Stimulated activated CD8-positive, alpha-beta memory T cell treated with anti-CD3 and anti-CD28 coated beads, Interleukin-4, amount 100 ng/mL, for 1 hour (primary cell): Measurements from ENCODE around the gene KRT10.

Experiments used
- DNase-seq, 2 donors: peaks; one replicate each; pipeline ENCODE4 v3.0.0-alpha.2; 2020; ENCODE audit warnings: low read depth in 2 of 2, low spot score in 1 of 2

Gene KRT10

GRCh38 chr17:40809721-40810421 lies 12.5 kb downstream of the KRT10 start:
- no peak for DNase-seq

DNA sequence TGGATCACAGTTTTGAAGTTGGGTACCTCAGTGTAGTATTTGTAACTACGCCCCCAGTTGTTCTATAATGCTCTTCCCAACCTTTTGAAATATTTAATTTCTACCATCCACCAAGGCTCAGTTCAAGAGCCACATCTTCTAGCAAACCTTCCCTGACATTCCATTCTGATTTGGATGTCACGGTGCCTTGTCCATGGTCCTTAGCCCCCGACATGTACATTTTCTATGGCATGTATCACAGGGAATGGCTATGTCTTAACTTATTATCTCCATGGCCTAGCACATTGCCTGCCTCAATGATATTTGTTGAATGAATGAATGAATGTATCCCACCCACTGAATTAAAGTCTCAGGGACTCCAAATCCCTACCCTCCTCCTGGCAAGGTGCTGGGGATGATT lies 16.3 kb downstream of the KRT10 start:
- no peak for DNase-seq

DNA sequence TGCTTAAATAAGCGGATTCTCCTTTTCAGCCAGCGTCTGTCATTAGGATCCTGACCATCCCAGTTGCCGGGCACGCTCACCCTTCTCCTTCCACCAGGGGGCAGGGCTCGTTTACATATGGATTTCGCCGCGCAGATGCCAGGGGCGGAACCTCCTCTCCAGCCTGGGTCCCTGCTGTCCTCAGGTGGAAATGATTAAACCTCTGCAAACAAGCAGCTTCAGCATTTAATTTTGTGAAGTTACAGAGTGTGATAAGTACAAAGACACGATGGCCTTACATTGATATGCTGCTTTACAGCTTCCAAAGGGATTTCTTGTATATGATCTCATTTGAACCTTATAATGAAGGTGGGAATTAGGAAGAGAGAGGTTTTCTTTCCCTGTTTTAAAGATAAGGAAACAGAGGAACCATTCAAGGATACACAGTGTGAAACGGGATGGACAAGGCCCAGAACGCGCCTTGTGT lies 18.8 kb downstream of the KRT10 start:
- DNase-seq = peak; percentile 34 to 43

- no peak for DNase-seq
Measured at GRCh38 chr17:40801157-40801556, 21.3 kb downstream of the KRT10 start.

GRCh38 chr17:40800381-40800780 lies 22.0 kb downstream of the KRT10 start:
- DNase-seq = no peak

DNA sequence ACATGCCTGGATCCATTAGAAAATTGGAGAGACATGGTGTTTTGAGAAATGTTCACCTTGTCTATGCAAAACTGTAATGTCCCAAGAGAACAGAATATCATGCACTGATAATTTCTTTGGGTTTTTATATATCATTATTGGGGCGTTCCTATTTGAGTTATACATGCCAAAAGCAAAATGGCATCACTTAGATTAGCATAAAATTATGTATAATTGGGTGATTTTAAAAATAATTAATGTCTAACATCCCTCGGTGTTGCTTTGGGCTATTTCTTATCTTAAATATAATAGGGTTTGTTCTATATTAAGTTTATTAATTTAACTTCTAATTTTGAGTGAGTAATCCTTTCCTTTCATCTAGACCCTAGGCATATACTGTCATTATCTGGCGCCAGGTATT lies 22.6 kb downstream of the KRT10 start, which contains the start of gene KRT28:
KRT28 (minus strand) TSS at position 101 of the 400 bp plus-strand sequence; CDS start at position 35, 66 bp downstream.
- no peak for DNase-seq

- DNase-seq = no peak
Measured at GRCh38 chr17:40796846-40797245, 25.6 kb downstream of the KRT10 start.

DNA sequence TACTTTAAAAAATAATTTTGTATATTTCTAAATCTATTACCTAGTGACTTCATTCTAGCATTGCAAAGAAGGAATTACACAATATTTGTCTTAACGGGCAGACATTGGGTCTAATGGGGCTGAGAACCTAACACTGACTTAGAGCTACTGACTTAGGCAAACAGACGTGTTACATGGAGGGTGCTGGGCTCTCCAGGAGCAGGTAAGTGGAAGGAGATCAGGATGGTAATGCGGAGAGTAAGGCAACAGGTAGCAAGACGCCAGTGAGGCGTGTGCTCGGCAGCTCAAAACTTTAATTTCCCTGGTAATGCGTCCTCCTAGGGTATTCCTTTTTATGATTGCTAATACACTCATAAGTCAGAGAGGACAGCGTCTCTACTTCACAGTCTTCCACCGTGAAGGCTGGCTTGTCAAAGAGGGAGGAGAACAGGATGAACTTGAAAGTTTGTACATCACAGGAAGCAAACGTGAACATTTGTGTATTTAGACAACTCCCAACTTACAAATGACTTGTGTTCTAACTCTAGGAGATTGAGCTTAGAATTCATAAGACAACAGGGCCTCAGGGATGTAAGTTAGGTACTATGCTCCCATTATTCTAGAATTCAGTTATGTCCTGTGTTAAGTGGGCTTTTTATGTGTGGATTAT lies 27.3 kb downstream of the KRT10 start:
- no peak for DNase-seq

DNA sequence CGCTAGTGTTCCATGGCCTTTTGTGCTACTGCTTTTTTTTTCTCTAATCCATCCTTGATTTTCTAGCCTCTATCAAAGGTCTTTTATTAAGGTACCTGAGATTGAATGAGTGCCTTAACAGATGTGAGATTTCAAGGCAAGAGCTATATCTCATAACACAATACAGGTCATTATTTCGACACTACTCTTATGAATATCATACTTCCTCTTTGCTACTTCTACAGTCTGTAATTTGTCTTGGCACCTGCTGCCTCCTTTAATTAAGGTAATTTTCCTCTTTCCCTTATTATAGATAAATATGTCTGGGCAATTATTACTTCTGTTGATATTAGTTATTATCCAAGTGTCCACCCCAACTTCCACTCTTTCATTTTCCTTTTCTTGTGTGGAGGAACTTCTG lies 27.9 kb downstream of the KRT10 start:
- DNase-seq = no peak

DNA sequence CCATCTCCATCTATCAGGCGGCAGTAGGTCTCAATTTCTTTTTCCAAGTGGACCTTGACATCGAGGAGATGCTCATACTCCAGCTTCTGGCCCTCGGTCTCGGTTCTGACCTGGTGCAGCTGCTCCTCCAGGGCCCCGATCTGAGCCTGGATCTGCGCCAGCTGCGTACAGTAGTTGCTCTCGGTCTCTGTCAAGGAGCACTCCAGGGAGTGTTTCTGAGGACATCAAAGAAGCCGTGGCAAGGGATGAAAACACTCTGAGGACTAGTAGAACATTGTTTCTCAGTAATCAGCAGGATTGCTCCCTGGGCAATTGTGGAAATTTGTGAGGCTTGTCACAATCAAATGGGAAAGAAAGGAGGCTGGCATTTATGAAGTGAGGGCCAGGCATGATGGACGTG lies 28.6 kb downstream of the KRT10 start:
- DNase-seq = no peak

GRCh38 chr17:40791787-40792436 lies 30.5 kb downstream of the KRT10 start:
- no peak for DNase-seq

- DNase-seq = no peak
Measured at GRCh38 chr17:40791111-40791510, 31.3 kb downstream of the KRT10 start.

DNA sequence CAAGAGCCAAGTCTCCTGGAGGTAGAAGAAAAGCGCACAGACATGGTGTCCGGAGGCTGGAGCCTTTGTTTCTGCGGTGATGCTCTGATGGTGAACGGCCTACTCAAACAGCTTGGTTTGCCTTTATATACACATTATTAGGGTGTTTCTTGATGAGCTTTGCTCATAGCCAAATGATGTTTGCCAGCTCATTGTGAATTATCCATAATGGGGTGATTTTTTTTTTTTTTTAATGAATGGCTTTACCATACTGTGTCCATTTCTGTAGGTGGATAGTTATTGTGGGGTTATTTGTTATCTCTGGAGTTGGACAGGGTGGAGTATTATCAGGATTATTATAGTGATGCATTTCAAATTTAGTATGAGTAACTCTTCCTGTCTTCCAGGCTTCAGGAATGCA lies 40.0 kb downstream of the KRT10 start, which contains the start of gene KRT27:
KRT27 (minus strand) TSS at position 101 of the 400 bp plus-strand sequence; CDS start at position 44, 57 bp downstream.
- no peak for DNase-seq

- DNase-seq = no peak
Measured at GRCh38 chr17:40779181-40779909, 43.1 kb downstream of the KRT10 start.

DNA sequence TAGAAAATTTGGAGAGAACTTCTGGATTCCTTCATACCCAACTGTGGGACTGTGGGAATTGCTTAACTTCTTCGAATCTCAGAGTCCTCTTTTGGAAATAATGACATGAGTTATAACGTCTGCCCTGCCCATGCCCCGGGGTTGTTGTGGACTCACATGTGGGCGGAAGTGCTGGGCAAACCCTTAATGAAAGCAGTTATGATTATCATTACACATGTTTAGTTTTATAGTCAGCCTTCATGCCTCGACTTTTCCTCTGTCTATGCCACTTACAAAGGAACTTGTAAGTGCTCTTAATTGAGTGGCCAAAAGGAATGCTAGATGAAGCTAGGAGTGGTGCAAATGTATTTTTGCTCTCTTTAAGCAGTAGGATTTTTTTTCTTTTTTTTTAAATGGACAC lies 44.0 kb downstream of the KRT10 start:
- DNase-seq = no peak

- no peak for DNase-seq
Measured at GRCh38 chr17:40777971-40778370, 44.4 kb downstream of the KRT10 start.

- no peak for DNase-seq
Measured at GRCh38 chr17:40777459-40777858, 45.0 kb downstream of the KRT10 start.

DNA sequence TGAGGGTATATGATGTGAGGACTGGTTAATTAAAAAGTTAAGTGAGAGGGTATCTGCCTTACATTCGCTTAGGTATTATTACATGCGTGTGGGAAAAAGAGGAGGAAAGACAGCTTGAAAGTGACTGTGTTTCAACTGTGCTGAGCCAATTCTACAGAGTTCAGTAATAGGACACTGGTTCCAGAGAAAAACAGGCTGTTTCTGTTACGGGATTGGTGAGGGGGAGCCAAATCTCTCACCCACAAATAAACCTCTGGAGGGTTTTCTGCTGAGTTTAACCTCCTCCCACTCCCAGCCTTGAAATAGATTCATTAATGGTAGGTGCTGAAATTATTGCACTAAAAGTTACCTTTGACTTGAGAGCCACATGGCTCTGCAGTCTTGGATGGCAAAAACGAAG lies 46.5 kb downstream of the KRT10 start:
- no peak for DNase-seq

- DNase-seq = no peak
Measured at GRCh38 chr17:40772101-40772500, 50.3 kb downstream of the KRT10 start, which contains the start of gene KRT26. TSS of gene KRT26 (minus strand) at chr17:40772201. CDS start at chr17:40772113, 88 bp downstream.
